ENCODE data around the gene ARL6IP4.

ARL6IP4 gene

DNA sequence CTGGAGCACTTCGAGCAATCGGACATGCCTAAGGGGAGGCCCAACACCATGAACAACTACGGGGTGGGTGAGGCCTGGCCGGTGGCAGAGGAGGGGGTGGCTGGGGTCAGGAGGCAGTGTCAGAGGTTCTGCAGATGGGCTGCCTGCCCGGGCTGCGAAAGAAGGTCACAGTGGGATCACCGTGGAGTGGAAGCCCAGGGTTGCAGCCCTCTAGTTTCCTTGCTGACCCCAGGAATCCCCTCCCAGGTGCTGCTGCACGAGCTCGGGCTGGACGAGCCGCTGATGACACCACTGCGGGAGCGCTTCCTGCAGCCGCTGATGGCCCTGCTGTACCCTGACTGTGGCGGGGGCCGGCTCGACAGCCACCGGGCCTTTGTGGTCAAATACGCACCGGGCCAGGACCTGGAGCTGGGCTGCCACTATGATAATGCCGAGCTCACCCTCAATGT lies 1.9 kb upstream of the ARL6IP4 start:
- DNase-seq (ENCODE audit: low read depth in 2 of 2) = no peak

DNA sequence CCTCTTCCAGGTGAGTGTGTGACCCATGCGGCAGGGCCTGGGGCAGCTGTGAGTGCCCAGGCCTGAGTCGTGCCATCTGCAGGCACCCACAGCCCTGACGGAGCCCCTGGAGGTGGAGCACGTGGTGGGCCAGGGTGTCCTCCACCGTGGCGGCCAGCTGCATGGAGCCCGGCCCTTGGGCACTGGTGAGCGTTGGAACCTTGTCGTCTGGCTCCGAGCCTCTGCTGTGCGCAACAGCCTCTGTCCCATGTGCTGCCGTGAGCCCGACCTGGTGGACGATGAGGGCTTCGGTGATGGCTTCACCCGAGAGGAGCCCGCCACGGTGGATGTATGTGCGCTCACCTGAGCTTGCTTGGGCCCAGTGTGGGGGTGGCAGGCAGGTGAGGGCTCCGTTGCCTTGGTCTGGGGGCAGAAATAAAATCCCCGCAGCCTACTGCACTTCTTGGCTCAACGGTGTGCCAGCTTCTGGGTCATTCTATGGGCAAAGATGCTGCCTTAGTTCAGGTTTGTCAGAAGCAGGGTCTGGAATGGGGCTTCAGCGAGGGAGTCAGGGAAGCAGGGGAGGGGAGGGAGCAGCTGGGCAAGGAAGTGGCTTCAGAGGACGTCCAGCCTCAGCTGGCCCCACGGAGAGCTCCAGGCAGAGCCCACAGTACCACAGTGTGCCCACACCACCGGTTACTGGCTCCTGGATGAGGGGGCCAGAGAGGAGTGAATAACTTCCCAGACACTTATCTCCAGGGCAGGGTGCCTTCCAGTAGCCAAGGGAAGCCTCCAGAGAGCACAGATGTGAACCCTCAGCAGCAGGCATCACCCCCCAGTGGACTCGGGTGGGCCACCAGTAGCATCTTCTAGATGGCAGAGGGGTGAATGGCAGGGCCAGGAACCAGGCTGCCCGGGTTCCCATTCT lies 1.2 kb upstream of the ARL6IP4 start:
- no peak for DNase-seq (ENCODE audit: low read depth in 2 of 2)

DNA sequence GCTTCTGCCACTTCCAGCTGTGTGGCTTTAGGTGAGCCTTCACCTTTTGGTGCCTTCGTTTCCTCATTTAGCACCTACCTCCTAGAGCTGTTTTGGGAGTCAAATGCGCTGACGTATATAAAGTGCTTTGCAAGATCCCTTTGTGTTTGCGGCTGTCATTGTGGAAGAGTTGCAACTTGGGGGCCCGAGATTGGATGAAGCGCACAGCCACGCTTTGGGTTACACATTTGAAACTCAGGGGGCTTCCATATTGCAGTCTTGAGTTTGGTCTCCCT lies 636 bp upstream of the ARL6IP4 start:
- DNase-seq (ENCODE audit: low read depth in 2 of 2) = no peak

DNA sequence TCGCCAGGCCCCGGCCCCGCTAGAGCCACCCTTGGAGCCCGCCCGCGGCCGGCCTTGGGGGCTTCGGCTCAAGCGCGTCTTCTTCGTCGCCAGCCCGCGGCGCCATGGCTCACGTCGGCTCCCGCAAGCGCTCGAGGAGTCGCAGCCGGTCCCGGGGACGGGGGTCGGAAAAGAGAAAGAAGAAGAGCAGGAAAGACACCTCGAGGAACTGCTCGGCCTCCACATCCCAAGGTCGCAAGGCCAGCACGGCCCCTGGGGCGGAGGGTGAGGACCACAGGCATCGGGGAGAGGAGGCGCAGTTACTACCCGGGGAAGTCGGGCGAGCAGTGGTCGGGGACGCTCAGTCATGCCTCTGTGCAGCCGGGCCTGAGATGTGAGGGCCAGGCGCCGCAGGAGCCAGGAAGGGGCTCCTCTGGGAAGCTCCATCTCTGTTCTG lies 573 bp downstream of the ARL6IP4 start:
- no peak for DNase-seq (ENCODE audit: low read depth in 2 of 2)

DNA sequence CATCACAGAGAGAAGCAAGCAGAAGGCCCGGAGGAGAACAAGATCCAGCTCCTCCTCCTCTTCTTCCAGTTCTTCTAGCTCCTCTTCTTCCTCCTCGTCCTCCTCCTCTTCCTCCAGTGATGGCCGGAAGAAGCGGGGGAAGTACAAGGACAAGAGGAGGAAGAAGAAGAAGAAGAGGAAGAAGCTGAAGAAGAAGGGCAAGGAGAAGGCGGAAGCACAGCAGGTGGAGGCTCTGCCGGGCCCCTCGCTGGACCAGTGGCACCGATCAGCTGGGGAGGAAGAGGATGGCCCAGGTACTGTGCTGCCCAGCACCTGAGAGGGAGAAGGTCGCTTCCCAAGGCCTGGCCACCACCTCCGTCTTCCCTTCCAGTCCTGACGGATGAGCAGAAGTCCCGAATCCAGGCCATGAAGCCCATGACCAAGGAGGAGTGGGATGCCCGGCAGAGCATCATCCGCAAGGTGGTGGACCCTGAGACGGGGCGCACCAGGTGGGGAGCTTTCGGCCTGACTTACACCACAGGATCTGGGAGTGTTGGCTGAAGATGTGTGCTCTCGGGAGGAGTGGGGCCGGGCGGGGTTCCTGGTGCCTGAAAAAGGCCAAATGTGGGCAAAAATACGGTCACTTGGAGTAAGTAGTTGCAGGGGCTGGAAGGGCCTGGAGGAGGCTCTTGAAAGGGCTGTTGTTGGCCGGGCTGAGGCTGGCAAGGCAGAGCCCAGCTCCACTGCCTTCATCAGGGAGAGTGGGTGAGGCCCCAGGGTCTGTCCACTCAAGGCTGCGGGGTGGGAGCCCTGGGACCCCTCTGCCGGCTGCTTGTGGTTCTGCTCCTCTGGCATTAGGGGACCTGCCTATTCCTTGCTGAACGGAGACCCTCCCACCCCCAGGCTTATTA lies 1.4 kb downstream of the ARL6IP4 start:
- DNase-seq (ENCODE audit: low read depth in 2 of 2) = no peak

DNA sequence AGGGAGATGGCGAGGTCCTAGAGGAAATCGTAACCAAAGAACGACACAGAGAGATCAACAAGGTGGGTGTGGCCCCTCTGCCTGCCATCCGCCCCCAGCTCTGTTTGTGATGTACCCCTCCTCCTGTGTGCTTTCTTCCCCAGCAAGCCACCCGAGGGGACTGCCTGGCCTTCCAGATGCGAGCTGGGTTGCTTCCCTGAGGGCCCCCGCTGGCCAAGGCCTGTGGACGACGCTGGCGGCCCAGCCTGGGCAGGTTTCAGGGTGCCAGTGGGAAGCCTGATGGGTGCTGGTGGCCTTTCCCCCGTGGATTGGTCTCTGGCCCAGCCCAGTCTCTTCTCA lies 2.0 kb downstream of the ARL6IP4 start:
- no peak for DNase-seq (ENCODE audit: low read depth in 2 of 2)

DNA sequence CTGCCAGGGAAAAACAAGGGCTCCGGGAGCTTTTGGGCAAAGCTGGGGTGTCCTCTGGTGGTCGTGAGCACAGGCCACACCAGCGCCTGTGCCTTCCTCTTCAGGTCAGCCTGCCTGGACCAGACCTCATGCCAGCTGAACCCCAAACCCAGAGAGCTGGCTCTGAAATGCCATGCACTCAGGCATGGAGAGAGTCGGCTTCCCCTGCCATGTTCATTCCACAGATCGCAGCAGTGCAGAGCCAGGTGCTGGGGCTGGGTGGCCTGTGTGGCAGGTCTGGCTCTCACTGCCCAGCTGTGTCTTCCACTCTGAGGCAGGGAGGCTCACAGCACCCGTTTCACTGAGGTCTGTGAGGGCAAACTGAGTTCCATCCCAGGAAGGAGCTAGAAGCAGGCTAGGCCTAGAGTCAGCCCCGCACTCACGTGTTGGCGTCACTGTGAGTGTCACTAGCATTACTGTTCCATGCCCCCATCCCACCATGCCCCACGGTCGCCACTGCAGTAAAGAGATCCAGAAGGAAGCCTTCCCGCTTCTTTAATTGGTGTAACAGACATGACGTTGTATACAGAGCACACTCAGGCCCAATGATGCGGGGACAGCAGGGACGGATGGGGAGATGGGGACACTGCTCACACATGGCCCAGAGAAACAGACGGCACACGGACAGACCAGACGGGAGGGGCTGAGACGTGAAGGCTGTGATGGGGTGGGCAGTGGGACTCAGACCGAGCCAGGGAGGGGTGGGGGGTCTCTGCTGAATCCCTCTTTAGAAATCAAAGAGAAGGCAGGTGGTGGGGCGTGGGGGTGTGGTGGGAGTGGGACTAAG lies 2.7 kb downstream of the ARL6IP4 start:
- DNase-seq (ENCODE audit: low read depth in 2 of 2) = no peak

DNA sequence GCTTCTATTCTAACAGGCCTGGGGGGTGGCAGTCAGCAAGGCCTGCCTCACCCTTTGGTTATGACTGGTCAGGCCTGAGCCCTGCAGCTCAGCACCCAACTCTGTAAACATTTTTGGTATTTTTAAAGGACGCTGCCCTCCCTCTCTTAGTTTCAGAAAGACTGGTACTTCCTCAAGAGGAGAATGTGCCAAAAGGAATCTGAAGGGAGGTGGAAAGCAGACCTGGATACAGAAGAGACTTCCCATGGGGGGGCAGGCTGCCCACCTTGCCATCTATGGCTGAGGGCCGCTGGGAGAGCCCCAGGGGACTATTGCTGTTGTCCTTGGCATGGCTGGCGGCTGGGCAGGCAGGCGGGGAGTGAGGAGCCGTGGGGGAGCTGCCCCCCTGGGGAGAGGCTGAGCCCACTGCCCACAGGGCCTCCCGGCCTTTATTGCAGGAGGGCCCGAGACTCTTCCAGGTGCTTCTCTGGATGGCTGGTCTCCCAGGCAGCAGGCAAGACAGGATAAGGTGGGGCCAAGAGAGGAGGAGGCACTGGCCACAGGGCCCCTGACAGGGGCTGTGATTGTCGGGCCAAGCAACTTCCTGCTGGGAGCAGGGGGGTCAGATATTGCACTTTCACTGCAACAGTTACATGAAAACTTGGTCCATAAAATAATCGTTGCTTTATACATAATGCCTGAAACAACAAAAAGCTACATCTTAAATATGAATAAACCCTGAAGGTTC lies 3.5 kb downstream of the ARL6IP4 start:
- DNase-seq (ENCODE audit: low read depth in 2 of 2) = no peak

DNA sequence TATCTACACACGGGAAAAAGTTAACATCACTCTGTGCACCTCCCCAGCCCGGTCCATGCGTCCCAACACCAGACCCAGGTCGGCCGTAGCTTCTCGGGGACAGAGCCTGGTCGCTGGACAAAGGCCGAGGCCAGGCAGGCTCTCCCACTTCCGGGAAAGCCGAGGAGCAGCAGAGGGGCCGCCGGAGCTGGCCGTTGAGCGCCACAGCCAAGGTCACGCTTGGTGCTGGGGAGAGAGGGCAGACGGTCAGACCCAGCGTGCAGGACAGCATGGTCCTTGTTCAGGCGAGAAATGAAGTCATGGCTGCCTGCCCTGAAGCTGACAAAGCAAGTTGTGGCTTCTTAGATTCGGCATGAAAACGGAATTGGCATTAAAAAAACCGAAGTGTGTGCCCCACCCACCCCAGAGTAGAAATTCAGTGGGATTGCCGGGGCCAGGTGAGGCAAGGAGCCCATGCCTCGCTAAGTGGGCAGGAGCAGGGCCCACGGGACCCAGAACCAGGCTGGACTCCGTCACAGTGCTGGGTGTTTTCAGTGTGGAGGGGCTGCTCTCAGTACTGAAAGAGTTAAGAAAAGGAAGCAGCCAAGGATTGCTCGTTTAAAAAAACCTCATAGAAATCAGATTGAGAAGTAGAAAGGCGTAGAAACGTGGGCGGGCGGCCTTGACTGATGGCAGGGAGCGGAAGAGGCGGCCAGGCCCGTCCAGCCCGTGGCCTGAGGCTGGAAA lies 4.3 kb downstream of the ARL6IP4 start:
- DNase-seq (ENCODE audit: low read depth in 2 of 2) = no peak

DNA sequence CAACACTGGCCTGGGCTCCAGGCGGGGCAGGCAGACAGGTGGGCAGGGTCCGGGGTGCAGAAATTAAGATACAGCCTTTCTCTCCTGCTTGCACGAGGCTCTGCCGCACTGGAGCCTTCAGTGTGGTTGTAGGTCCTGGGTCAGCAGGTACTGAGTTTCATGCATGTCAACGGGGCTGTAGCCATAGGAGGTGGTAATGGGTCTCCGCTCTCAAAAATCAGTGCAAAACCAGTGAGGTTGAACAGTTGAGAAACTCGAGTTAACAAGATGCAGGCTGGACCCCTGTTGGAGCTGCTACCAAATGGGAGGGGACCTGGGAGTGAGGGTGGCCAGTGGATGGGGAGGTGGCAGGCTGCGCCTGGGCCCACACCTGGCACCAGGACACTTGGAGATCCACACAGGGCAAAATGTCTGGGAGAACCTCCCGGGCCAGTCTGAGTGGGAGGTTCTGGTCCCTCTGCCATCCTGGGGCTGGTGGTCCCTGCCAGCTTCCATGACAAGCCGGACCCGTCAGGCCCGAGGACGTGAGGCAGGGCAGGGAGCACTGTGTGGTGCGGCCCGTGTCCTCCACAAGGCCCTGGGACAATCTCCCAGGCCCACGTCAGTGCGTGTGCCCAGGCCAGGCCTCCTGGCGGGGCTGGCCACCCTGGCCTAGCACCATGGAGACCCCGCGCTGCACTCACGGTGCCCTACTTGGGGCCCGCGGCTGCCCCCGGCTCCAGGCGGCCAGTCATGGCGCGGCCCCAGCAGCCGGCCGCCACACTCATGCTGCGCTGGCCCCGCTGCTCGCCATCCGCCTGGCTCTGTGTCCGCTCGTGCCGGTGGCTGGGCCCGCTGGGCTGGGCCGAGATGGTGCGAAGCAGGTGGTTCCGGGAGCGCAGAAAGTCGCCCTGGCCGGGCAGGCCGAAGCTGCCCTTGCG lies 5.1 kb downstream of the ARL6IP4 start:
- DNase-seq (ENCODE audit: low read depth in 2 of 2) = no peak

DNA sequence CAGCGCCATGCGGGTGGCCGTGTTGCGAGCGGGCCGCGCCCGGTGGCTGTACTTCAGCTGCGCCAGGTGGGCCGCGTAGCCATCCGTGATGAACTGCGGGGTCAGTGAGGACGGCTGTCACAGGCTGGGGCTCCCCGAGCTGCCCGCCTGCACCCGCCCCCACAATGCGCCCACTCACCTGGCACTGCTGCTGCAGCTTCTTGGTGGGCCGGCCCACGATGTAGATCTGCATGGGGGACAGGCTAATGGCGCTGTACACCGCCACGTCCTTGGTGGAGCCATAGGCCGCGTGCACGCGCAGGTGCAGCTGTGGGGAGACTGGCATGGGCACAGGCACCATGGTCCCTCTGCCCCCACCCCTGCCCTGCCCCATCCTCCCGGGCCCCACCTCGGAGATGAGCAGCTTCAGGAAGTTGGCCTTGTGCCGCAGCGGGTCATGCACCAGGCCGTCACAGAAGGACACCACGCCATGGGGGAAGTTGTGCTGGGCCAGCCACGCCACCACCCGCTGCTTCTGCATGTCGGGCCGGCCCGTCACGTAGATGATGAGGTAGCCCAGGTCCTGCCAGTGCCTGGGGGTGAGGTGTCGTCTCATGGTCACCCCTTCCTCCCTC lies 5.9 kb downstream of the ARL6IP4 start:
- DNase-seq (ENCODE audit: low read depth in 2 of 2) = no peak

DNA sequence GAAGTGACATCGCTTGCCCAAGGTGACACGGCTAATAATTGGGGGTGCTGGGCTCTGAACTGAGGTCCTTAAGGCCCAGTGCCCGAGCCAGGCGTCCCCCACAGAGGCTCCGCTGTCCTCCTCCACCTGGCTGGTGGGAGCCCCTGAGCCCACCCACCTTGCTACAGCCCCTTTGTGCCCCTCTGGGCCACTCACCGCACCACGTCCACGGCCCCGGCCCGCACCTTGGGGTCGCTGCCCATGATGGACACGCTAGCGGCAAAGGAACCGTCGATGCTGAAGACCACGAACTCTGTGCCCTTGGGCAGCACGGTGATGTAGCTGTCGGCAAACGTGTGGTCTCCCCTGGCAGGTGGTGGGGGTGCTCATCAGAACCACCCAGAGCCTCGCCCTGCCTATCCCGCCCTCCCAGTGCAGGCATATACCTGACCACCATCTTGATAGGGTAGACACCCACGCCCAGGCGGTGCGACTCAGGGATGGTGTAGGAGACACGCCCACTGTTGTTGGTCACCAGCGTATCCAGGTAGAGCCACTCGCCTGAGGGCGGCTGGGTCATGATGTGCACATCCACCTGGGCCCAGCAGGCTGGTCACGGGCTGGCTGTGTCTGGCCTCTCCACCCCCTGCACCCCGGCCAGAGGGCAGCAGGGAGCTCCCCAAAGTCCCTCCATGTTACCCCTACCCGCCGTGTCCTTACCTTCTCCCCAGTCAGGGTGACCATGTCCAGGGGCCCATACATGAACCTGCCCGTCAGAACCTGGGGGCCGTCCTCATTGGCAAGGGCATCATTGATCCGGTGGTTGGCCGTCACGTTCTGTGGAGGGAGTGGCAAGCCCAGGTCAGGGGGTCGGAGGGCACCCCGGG lies 6.8 kb downstream of the ARL6IP4 start:
- DNase-seq (ENCODE audit: low read depth in 2 of 2) = no peak

DNA sequence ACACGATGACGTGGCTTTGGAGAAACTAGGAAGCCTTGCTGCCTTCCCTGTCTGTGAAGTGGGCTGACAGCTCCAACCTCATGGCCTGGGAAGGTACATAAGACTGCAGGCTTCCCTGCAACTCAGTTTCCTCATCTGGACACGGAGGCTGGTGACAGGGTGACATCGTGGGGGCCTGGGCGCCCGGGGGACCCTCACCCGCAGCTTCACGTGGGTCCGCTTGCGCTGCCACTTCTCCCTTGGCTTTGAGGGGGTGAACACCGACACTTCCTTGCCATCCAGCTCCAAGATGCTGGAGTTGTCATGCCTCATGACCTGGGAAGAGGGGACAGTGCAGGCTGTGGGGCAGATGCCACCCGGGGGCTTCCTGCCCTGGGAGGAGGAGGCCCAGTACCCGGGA lies 7.6 kb downstream of the ARL6IP4 start:
- DNase-seq (ENCODE audit: low read depth in 2 of 2) = no peak

DNA sequence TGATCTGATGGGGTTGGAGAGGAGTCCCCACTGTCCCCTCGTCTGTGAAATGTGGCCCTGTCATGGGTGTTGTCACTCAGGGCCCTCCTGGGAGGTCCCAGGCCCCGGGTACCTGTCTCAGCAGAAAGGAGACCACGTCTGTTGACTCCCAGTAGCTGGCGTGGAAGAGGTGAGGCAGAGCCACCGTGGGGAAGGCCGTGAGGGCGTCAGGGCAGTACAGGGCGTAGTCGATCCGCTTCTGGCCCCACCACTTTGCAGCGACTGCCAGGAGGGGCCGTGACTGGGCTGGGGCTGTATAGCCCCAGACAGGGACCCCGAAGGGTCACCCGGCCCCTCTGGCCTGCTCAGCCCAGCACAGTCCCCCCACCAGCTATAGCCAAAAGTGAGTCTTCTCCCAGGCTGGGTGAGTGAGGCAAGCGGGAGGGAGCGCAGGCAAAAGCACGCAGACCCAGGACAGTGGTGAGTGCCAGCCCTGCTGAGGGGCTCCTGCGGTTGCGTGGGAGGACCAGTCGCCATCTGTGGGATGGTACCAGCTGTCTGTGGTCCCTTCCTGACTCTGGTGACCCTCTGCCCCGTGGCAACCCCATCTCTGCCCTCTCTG lies 8.2 kb downstream of the ARL6IP4 start:
- no peak for DNase-seq (ENCODE audit: low read depth in 2 of 2)

DNA sequence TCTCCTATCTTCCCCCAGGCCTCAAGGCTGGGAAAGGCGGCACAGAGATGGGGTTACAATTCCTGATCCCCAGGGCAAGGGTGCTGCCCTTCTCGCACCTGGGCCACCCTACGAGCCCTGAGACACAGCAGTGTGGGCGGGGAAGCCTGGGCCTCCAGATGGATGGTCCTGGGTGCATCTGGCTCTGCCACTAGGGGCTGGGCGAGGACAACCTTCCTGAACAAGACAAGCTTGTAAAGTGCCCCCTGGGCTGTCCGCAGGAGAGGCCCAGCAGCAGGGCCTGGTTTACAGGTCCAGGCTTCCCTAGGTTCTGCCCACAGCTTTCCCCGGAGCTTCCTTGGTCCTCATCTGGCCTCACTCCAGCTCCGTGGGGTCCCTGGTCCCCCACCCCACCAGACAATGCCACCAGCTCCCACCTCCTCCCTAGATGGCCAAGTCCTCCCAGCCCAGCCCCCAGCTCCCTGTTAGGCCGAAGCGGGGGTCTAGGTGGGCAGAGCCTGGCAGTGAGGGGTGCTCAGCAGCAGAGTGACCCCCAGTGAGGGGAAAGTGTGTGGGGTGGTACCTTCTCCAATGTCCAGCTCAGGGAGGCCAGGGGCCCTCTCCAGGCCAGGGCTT lies 8.9 kb downstream of the ARL6IP4 start:
- DNase-seq (ENCODE audit: low read depth in 2 of 2) = no peak

DNA sequence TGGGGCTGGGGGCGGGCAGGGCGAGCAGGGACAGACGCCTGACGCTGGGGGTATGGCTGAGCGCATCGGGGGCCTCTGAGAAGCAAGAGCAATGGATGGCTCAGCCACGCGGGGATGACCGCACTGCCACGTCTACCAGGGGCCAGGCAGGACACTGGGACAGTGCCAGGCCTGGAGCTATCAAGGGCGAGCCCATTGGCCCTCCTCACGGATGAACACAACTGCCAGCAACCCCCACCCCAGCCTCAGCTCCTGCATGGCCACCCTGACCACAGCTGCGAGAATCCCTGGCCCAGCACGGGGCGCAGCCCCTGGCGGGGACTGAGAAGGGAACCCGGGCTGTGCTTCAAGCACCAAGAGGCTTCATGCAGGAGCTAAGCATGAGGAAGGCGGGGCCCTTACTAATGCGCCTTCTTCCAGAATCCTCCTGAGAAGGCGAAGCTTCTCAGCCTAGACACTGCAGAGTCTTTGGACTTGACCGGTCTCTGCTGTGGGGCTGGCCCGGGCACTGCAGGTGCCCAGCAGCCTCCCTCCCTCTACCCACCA lies 9.5 kb downstream of the ARL6IP4 start:
- DNase-seq (ENCODE audit: low read depth in 2 of 2) = no peak

DNA sequence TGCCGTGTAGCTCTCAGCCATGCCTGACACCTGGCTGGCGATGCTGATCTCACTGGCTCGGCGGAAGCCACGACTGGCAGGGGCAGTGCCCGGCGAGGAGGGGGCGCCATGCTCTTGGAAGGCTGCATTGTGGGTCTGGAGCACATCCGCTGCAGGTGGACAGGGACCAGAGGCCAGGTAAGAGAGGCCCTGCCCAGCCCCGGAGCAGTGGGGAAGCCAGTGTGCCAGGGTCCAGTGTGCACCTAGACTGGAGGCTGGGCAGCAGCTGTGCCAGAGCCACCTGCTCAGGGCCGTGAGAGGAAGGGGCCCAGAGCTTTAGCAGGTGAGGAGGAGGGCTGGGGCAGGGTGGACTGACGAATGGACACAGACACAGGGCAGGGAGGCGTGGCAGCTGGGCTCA lies 10.1 kb downstream of the ARL6IP4 start:
- DNase-seq (ENCODE audit: low read depth in 2 of 2) = no peak

Data from stimulated activated CD8-positive, alpha-beta memory T cell treated with anti-CD3 and anti-CD28 coated beads, Interleukin-2, amount 100 ng/mL, for 1 hour (primary cell).